ENCODE results near the gene VSX2. TPM values are rescaled to one million over a fixed set of nuclear protein-coding genes. Genes with fewer than 3 reads are reported as not detected.

The VSX2 gene
- total and polyA plus RNA-seq, 2 experiments from 2014 or later, result not detected

- no peak overlapping the region for H3K27ac ChIP-seq
- no peak overlapping the region for H3K4me3 ChIP-seq
- 88% methylated on average over 10 of the region's 10 CpGs for WGBS (ENCODE audit: low lambda C conversion rate, missing lambda C conversion rate)
- H3K79me2 ChIP-seq, result peaks cover 50% of the 10 kb centered on the region
- no peaks in the 10 kb centered on the region for H3K36me3 ChIP-seq (replicated peaks; ENCODE audit: insufficient read depth, low read depth)
- H4K20me1 ChIP-seq (ENCODE audit: insufficient read depth, poor library complexity, severe bottlenecking), result peaks cover 26% of the 10 kb centered on the region
- no peaks in the 10 kb centered on the region for H3K9me3 ChIP-seq (ENCODE audit: low read depth)
- H3K9me2 ChIP-seq (replicated peaks; ENCODE audit: insufficient read depth), result no peaks in the 10 kb centered on the region
- no peak for DNase-seq (ENCODE audit: low spot score)
- no peak overlapping the region for H3K4me2 ChIP-seq
- H3K4me1 ChIP-seq (ENCODE audit: insufficient read depth), result peaks cover 4% of the 10 kb centered on the region
- TF ChIP-seq EZH2phosphoT487 (IDR thresholded peaks at IDR 0.05; ENCODE audit: low read depth, severe bottlenecking, unreplicated experiment), result no peak
- TF ChIP-seq, protein P1, sequence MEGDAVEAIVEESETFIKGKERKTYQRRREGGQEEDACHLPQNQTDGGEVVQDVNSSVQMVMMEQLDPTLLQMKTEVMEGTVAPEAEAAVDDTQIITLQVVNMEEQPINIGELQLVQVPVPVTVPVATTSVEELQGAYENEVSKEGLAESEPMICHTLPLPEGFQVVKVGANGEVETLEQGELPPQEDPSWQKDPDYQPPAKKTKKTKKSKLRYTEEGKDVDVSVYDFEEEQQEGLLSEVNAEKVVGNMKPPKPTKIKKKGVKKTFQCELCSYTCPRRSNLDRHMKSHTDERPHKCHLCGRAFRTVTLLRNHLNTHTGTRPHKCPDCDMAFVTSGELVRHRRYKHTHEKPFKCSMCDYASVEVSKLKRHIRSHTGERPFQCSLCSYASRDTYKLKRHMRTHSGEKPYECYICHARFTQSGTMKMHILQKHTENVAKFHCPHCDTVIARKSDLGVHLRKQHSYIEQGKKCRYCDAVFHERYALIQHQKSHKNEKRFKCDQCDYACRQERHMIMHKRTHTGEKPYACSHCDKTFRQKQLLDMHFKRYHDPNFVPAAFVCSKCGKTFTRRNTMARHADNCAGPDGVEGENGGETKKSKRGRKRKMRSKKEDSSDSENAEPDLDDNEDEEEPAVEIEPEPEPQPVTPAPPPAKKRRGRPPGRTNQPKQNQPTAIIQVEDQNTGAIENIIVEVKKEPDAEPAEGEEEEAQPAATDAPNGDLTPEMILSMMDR (IDR thresholded peaks at IDR 0.05; ENCODE audit: poor library complexity), result no peak
- no peaks in the 10 kb centered on the region for H3K27me3 ChIP-seq
- no peak overlapping the region for H2AFZ ChIP-seq
These were observed 59.9 kb downstream of the VSX2 start for GRCh38 chr14:74299061-74299545.

GRCh38 chr14:74301594-74302151 lies 62.4 kb downstream of the VSX2 start:
- no peaks in the 10 kb centered on the region for H3K27me3 ChIP-seq
- no peak for DNase-seq (ENCODE audit: low spot score)
- 26% methylated on average over 21 of the region's 22 CpGs for WGBS (ENCODE audit: low lambda C conversion rate, missing lambda C conversion rate)
- peak overlapping the region; percentile 89 for H3K4me2 ChIP-seq
- peak overlapping the region; percentile 68 for H3K4me3 ChIP-seq
- peak overlapping the region; percentile 26 for H2AFZ ChIP-seq
- H3K4me1 ChIP-seq (ENCODE audit: insufficient read depth), result peaks cover 4% of the 10 kb centered on the region
- no peaks in the 10 kb centered on the region for H3K9me3 ChIP-seq (ENCODE audit: low read depth)
- no peaks in the 10 kb centered on the region for H3K9me2 ChIP-seq (replicated peaks; ENCODE audit: insufficient read depth)
- H3K79me2 ChIP-seq, result peaks cover 48% of the 10 kb centered on the region
- peaks cover 22% of the 10 kb centered on the region for H4K20me1 ChIP-seq (ENCODE audit: insufficient read depth, poor library complexity, severe bottlenecking)
- TF ChIP-seq, protein P1 (IDR thresholded peaks at IDR 0.05; ENCODE audit: poor library complexity), result no peak
- TF ChIP-seq EZH2 (IDR thresholded peaks at IDR 0.05; ENCODE audit: borderline replicate concordance) (no peak), EZH2phosphoT487 (IDR thresholded peaks at IDR 0.05; ENCODE audit: low read depth, severe bottlenecking, unreplicated experiment) (no peak)
- no peaks in the 10 kb centered on the region for H3K36me3 ChIP-seq (replicated peaks; ENCODE audit: insufficient read depth, low read depth)
- H3K27ac ChIP-seq, result peak overlapping the region; percentile 85

- no peaks in the 10 kb centered on the region for H3K9me2 ChIP-seq (replicated peaks; ENCODE audit: insufficient read depth)
- H3K79me2 ChIP-seq, result peaks cover 42% of the 10 kb centered on the region
- no peaks in the 10 kb centered on the region for H3K9me3 ChIP-seq (ENCODE audit: low read depth)
- peaks cover 20% of the 10 kb centered on the region for H4K20me1 ChIP-seq (ENCODE audit: insufficient read depth, poor library complexity, severe bottlenecking)
- peak; percentile 63 for DNase-seq (ENCODE audit: low spot score)
- peak overlapping the region; percentile 64 for H2AFZ ChIP-seq
- 4% methylated on average over 6 of the region's 6 CpGs for WGBS (ENCODE audit: low lambda C conversion rate, missing lambda C conversion rate)
- TF ChIP-seq, protein P1 (IDR thresholded peaks at IDR 0.05; ENCODE audit: poor library complexity), result peak; percentile 43
- no peak for TF ChIP-seq EZH2 (IDR thresholded peaks at IDR 0.05; ENCODE audit: borderline replicate concordance)
- H3K27ac ChIP-seq, result peak overlapping the region; percentile 85
- H3K36me3 ChIP-seq (replicated peaks; ENCODE audit: insufficient read depth, low read depth), result no peaks in the 10 kb centered on the region
- no peaks in the 10 kb centered on the region for H3K27me3 ChIP-seq
- peak overlapping the region; percentile 89 for H3K4me2 ChIP-seq
- peak overlapping the region; percentile 68 for H3K4me3 ChIP-seq
- peaks cover 4% of the 10 kb centered on the region for H3K4me1 ChIP-seq (ENCODE audit: insufficient read depth)
These were observed 62.9 kb downstream of the VSX2 start for GRCh38 chr14:74302152-74302628.
